ENCODE data around the gene PDC. TPM values are rescaled to one million over a fixed set of nuclear protein-coding genes. Genes with fewer than 3 reads are reported as not detected.
A peak's percentile ranks its signal among the peaks of the same experiment; 100 is the strongest.
"Not testable (repeated sequence)": the region's sequence is repeated elsewhere in the genome, so short reads cannot be mapped to it uniquely, and the experiment has no call there.

The PDC gene
- total RNA-seq, 1 donor from 2014 or later, result not detected

- H3K36me3 Mint-ChIP-seq (ENCODE audit: low read depth, unreplicated experiment), result peaks cover 4% of the 10 kb centered on the region
- H3K4me3 Mint-ChIP-seq (ENCODE audit: unreplicated experiment), result no peak overlapping the region
- H3K27ac Mint-ChIP-seq (ENCODE audit: unreplicated experiment), result no peak overlapping the region
- H3K27me3 Mint-ChIP-seq (ENCODE audit: unreplicated experiment), result no peaks in the 10 kb centered on the region
- no peaks in the 10 kb centered on the region for H3K9me3 Mint-ChIP-seq (ENCODE audit: unreplicated experiment)
- no peak for DNase-seq (ENCODE audit: low spot score)
- H3K4me1 Mint-ChIP-seq (ENCODE audit: unreplicated experiment), result no peaks in the 10 kb centered on the region
- TF ChIP-seq CTCF (IDR thresholded peaks at IDR 0.05; ENCODE audit: unreplicated experiment), result no peak
Observed at GRCh38 chr1:186413319-186413718, 47.6 kb downstream of the PDC start.

GRCh38 chr1:186409091-186409490, 51.8 kb downstream of the PDC start:
- H3K27ac Mint-ChIP-seq (ENCODE audit: unreplicated experiment), result no peak overlapping the region
- TF ChIP-seq CTCF (IDR thresholded peaks at IDR 0.05; ENCODE audit: unreplicated experiment), result no peak
- no peaks in the 10 kb centered on the region for H3K9me3 Mint-ChIP-seq (ENCODE audit: unreplicated experiment)
- H3K36me3 Mint-ChIP-seq (ENCODE audit: low read depth, unreplicated experiment), result no peaks in the 10 kb centered on the region
- no peak for DNase-seq (ENCODE audit: low spot score)
- no peaks in the 10 kb centered on the region for H3K27me3 Mint-ChIP-seq (ENCODE audit: unreplicated experiment)
- H3K4me3 Mint-ChIP-seq (ENCODE audit: unreplicated experiment), result no peak overlapping the region
- H3K4me1 Mint-ChIP-seq (ENCODE audit: unreplicated experiment), result no peaks in the 10 kb centered on the region

GRCh38 chr1:186404454-186405051, 56.4 kb downstream of the PDC start:
- H3K4me3 Mint-ChIP-seq (ENCODE audit: unreplicated experiment), result no peak overlapping the region
- H3K9me3 Mint-ChIP-seq (ENCODE audit: unreplicated experiment), result no peaks in the 10 kb centered on the region
- DNase-seq (ENCODE audit: low spot score), result no peak

GRCh38 chr1:186403632-186404031, 57.3 kb downstream of the PDC start:
- Mint-ChIP-seq H3K27ac (ENCODE audit: unreplicated experiment) (peak overlapping the region; percentile 44), H3K36me3 (ENCODE audit: low read depth, unreplicated experiment) (peaks cover 6% of the 10 kb centered on the region), H3K4me1 (ENCODE audit: unreplicated experiment) (no peaks in the 10 kb centered on the region), H3K4me3 (ENCODE audit: unreplicated experiment) (no peak overlapping the region), H3K9me3 (ENCODE audit: unreplicated experiment) (no peaks in the 10 kb centered on the region), H3K27me3 (ENCODE audit: unreplicated experiment) (no peaks in the 10 kb centered on the region)
- no peak for DNase-seq (ENCODE audit: low spot score)
- no peak for TF ChIP-seq CTCF (IDR thresholded peaks at IDR 0.05; ENCODE audit: unreplicated experiment)

More at GRCh38 chr1:186404454-186405051, 56.4 kb downstream of the PDC start:
- peaks cover 6% of the 10 kb centered on the region for H3K36me3 Mint-ChIP-seq (ENCODE audit: low read depth, unreplicated experiment)
- no peaks in the 10 kb centered on the region for H3K4me1 Mint-ChIP-seq (ENCODE audit: unreplicated experiment)
- peak; percentile 92 for TF ChIP-seq CTCF (IDR thresholded peaks at IDR 0.05; ENCODE audit: unreplicated experiment)
- H3K27me3 Mint-ChIP-seq (ENCODE audit: unreplicated experiment), result no peaks in the 10 kb centered on the region
- peak overlapping the region; percentile 92 for H3K27ac Mint-ChIP-seq (ENCODE audit: unreplicated experiment)

GRCh38 chr1:186401446-186401845, 59.5 kb downstream of the PDC start:
- H3K4me1 Mint-ChIP-seq (ENCODE audit: unreplicated experiment); H3K9me3 Mint-ChIP-seq (ENCODE audit: unreplicated experiment); H3K27me3 Mint-ChIP-seq (ENCODE audit: unreplicated experiment); H3K36me3 Mint-ChIP-seq (ENCODE audit: low read depth, unreplicated experiment); DNase-seq (ENCODE audit: low spot score); H3K27ac Mint-ChIP-seq (ENCODE audit: unreplicated experiment); H3K4me3 Mint-ChIP-seq (ENCODE audit: unreplicated experiment): not testable (repeated sequence)

Other genes starting within 250 kb of the PDC start
- not detected for gene PRG4, start 164.8 kb downstream of the PDC start, total RNA-seq (ENCODE audit: unreplicated experiment)
- 153 TPM for gene TPR, start 85.9 kb downstream of the PDC start, total RNA-seq (ENCODE audit: unreplicated experiment)
- 19.3 TPM for gene ODR4, start 85.3 kb downstream of the PDC start, total RNA-seq (ENCODE audit: unreplicated experiment)
- 22.2 TPM for gene PTGS2, start 219.3 kb upstream of the PDC start, total RNA-seq (ENCODE audit: unreplicated experiment)

Measured in endothelial cell (in vitro differentiated cells).